CD14-positive monocyte (primary cell): ENCODE measurements around the gene FBXW4. TPM values are rescaled to one million over a fixed set of nuclear protein-coding genes. Genes with fewer than 3 reads are reported as not detected.

Experiments used
- DNase-seq, 3 donors: peaks; one replicate each; pipeline ENCODE4 v3.0.0-alpha.2; 2011 to 2022
- H2AFZ ChIP-seq: 2 replicates; pipeline ENCODE4 v1.6.0; 2012; ENCODE audit warnings: mild to moderate bottlenecking, low read depth, low read length, inconsistent platforms; ENCODE audit not compliant: insufficient read depth, poor library complexity, severe bottlenecking
- H3K27ac ChIP-seq, 2 donors: 1 replicate in 1 of 2; 2 replicates in 1 of 2; pipeline ENCODE4 v1.5.1; 2012 to 2013; ENCODE audit warnings: low read length in 2 of 2, control low read depth in 1 of 2, inconsistent platforms in 1 of 2, low read depth in 1 of 2, mild to moderate bottlenecking in 1 of 2
- H3K27me3 ChIP-seq, 2 donors: one replicate each; pipeline versions ENCODE4 v1.6.0 to v1.6.1; 2011 to 2013; ENCODE audit warnings: low read length in 2 of 2; ENCODE audit not compliant: control insufficient read depth in 2 of 2, insufficient read depth in 2 of 2
- H3K36me3 ChIP-seq, 2 donors: replicated peaks in 1 of 2; 1 replicate in 1 of 2; 2 replicates in 1 of 2; pipeline versions ENCODE4 v1.5.1 to v1.6.1; 2012 to 2013; ENCODE audit warnings: low read length in 2 of 2, control low read depth in 1 of 2, inconsistent platforms in 1 of 2, mild to moderate bottlenecking in 1 of 2; ENCODE audit not compliant: insufficient read depth in 2 of 2, control insufficient read depth in 1 of 2
- H3K4me1 ChIP-seq, 2 donors: 1 replicate in 1 of 2; 2 replicates in 1 of 2; pipeline versions ENCODE4 v1.5.1 to v1.6.1; 2012 to 2013; ENCODE audit warnings: low read length in 2 of 2, control low read depth in 1 of 2, inconsistent platforms in 1 of 2, mild to moderate bottlenecking in 1 of 2, moderate library complexity in 1 of 2; ENCODE audit not compliant: insufficient read depth in 2 of 2, control insufficient read depth in 1 of 2
- H3K4me2 ChIP-seq: replicated peaks from 2 replicates; pipeline ENCODE3; 2012; ENCODE audit warnings: low read length, moderate library complexity, mild to moderate bottlenecking; ENCODE audit not compliant: poor library complexity, severe bottlenecking; ENCODE audit errors: extremely low read depth
- H3K4me3 ChIP-seq, 3 experiments: fragments of 200-600 bp in 1 of 3; sonication (generic) in 1 of 3; replicated peaks in 1 of 3; 1 replicate in 2 of 3; 2 replicates in 1 of 3; pipeline ENCODE4 v1.5.1; 2011 to 2013; ENCODE audit warnings: low read length in 3 of 3, mild to moderate bottlenecking in 3 of 3, control low read depth in 2 of 3, low read depth in 2 of 3, inconsistent platforms in 1 of 3, moderate library complexity in 1 of 3
- H3K79me2 ChIP-seq: 2 replicates; pipeline ENCODE4 v1.6.0; 2012; ENCODE audit warnings: mild to moderate bottlenecking, control low read depth, inconsistent platforms, low read length, moderate library complexity; ENCODE audit not compliant: insufficient read depth
- H3K9ac ChIP-seq: 2 replicates; pipeline ENCODE4 v1.6.0; 2017; ENCODE audit warnings: low read length, mild to moderate bottlenecking; ENCODE audit not compliant: insufficient read depth, poor library complexity, severe bottlenecking
- H3K9me3 ChIP-seq, 2 donors: replicated peaks in 1 of 2; 1 replicate in 1 of 2; 2 replicates in 1 of 2; pipeline versions ENCODE4 v1.5.1 to v1.6.1; 2012 to 2013; ENCODE audit warnings: low read length in 2 of 2, control low read depth in 1 of 2; ENCODE audit not compliant: control insufficient read depth in 1 of 2, insufficient read depth in 1 of 2
- H4K20me1 ChIP-seq: 2 replicates; pipeline ENCODE4 v1.6.0; 2012; ENCODE audit warnings: mild to moderate bottlenecking, low read length, control low read depth, moderate library complexity; ENCODE audit not compliant: insufficient read depth
- H3K27ac Mint-ChIP-seq, 7 donors: one replicate each; pipeline ENCODE4 v1.8.0; 2020; ENCODE audit warnings: mild to moderate bottlenecking in 7 of 7, mixed read lengths in 7 of 7, moderate library complexity in 6 of 7, inconsistent platforms in 2 of 7
- H3K27me3 Mint-ChIP-seq, 3 donors: one replicate each; pipeline ENCODE4 v1.8.0; 2021 to 2022; ENCODE audit warnings: low read depth in 3 of 3, mild to moderate bottlenecking in 3 of 3, mixed read lengths in 3 of 3, moderate library complexity in 3 of 3, inconsistent platforms in 1 of 3
- H3K36me3 Mint-ChIP-seq, 2 donors: one replicate each; pipeline ENCODE4 v1.8.0; 2020; ENCODE audit warnings: mixed read lengths in 2 of 2, inconsistent platforms in 1 of 2, mild to moderate bottlenecking in 1 of 2
- H3K4me1 Mint-ChIP-seq: one replicate; pipeline ENCODE4 v1.8.0; 2020; ENCODE audit warnings: mild to moderate bottlenecking, mixed read lengths
- H3K4me3 Mint-ChIP-seq, 2 donors: one replicate each; pipeline ENCODE4 v1.8.0; 2020; ENCODE audit warnings: mild to moderate bottlenecking in 2 of 2, mixed read lengths in 2 of 2, moderate library complexity in 1 of 2
- H3K9me3 Mint-ChIP-seq, 7 donors: one replicate each; pipeline ENCODE4 v1.8.0; 2020 to 2022; ENCODE audit warnings: mixed read lengths in 7 of 7, mild to moderate bottlenecking in 6 of 7, moderate library complexity in 6 of 7, inconsistent platforms in 2 of 7
- WGBS: methylation state at CpG from one replicate; pipeline ENCODE4 v1.1.5; 2013; ENCODE audit warnings: missing lambda C conversion rate; ENCODE audit not compliant: insufficient coverage; 5-methylcytosine and 5-hydroxymethylcytosine counted together
- intact Hi-C, 2 donors: fragments of 100-400 bp; cut with micrococcal nuclease; formaldehyde crosslinking; loops; one replicate each; pipeline versions ENCODE4 v1.15.0 to v1.15.1; 2023
- polyA plus RNA-seq, 3 donors: library from polyadenylated mRNA; depleted of rRNA in 1 of 3; unstranded in 2 of 3; stranded (reverse) in 1 of 3; fragments of 300-500 nt in 2 of 3; fragments of >200 nt in 1 of 3; fragmentation: Illumina TruSeq in 2 of 3; gene quantifications; 1 replicate in 2 of 3; 2 replicates in 1 of 3; pipeline ENCODE4 v1.2.3, GENCODE V29; 2012 to 2021
- TF ChIP-seq, protein P1 (sequence below): fragments of 200-600 bp; IDR thresholded peaks from one replicate; pipeline ENCODE4 v1.8.0; 2022; ENCODE audit warnings: antibody characterized with exemption, mild to moderate bottlenecking

Gene FBXW4
- polyA plus RNA-seq, 3 donors, result 1.1 to 30.8 (median 1.8) TPM

DNA sequence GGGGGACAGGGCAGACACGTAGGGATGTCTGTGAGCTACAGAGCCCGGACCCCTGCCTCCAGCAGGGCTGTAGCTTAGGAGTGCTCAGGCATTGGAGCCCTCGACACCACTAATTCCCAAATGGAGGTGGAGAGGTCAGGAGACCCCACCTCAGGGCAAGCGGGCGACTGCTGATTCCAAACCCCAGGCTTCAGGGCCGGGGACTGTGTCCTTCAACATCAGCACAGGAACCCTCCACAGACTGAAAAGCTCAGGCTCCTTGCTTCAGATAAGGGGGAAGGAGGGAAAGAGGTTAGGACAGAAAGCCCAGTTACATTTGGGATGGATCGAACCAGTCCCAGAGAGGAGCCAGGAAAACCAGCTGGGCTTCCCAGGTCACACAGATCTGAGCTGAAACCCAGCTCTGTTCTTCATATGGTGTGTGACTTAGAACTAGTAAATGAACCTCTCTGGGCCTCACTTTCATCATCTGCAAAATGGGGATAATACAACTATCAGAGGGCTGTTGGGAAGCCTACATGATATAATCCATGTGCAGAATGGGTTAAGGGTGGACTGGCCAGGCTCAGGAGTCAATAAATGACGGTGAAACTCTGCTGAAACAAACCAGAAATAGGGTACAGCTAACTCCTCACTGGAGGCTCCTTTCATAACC lies 123.6 kb downstream of the FBXW4 start:
- peaks cover 35 to 40% (median 37%) of the 10 kb centered on the region in 3 donors for H3K27me3 Mint-ChIP-seq
- Histone ChIP-seq H3K4me3 (peak overlapping the region in 1 of 3 experiments; percentile 96), H3K36me3 (no peaks in the 10 kb centered on the region), H3K4me2 (peak overlapping the region; percentile 99), H2AFZ (peak overlapping the region; percentile 99), H3K9ac (no peak overlapping the region), H3K79me2 (no peaks in the 10 kb centered on the region), H3K4me1 (peaks cover 17 to 25% of the 10 kb centered on the region in 2 donors), H4K20me1 (no peaks in the 10 kb centered on the region), H3K9me3 (peaks cover 7 to 11% of the 10 kb centered on the region in 2 donors), H3K27me3 (peaks cover 30 to 35% of the 10 kb centered on the region in 2 donors), H3K27ac (no peak overlapping the region)
- no peak for DNase-seq
- TF ChIP-seq, protein P1, sequence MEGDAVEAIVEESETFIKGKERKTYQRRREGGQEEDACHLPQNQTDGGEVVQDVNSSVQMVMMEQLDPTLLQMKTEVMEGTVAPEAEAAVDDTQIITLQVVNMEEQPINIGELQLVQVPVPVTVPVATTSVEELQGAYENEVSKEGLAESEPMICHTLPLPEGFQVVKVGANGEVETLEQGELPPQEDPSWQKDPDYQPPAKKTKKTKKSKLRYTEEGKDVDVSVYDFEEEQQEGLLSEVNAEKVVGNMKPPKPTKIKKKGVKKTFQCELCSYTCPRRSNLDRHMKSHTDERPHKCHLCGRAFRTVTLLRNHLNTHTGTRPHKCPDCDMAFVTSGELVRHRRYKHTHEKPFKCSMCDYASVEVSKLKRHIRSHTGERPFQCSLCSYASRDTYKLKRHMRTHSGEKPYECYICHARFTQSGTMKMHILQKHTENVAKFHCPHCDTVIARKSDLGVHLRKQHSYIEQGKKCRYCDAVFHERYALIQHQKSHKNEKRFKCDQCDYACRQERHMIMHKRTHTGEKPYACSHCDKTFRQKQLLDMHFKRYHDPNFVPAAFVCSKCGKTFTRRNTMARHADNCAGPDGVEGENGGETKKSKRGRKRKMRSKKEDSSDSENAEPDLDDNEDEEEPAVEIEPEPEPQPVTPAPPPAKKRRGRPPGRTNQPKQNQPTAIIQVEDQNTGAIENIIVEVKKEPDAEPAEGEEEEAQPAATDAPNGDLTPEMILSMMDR, result no peak
- peak overlapping the region; percentile 86 to 91 for H3K4me3 Mint-ChIP-seq
- whole genome bisulfite sequencing, result 78% methylated on average over 4 of the region's 8 CpGs
- intact Hi-C loops, result loop anchor here (5.0 kb wide), 2 partner anchors 299 to 359 kb away; no protein-coding TSS in a partner anchor
- H3K27ac Mint-ChIP-seq, result peak overlapping the region in 1 of 7 donors; percentile 11
- peaks cover 20% of the 10 kb centered on the region for H3K4me1 Mint-ChIP-seq
- peaks cover 0 to 10% (median 6%) of the 10 kb centered on the region in 7 donors for H3K9me3 Mint-ChIP-seq
- peaks cover 3 to 7% of the 10 kb centered on the region in 2 donors for H3K36me3 Mint-ChIP-seq

DNA sequence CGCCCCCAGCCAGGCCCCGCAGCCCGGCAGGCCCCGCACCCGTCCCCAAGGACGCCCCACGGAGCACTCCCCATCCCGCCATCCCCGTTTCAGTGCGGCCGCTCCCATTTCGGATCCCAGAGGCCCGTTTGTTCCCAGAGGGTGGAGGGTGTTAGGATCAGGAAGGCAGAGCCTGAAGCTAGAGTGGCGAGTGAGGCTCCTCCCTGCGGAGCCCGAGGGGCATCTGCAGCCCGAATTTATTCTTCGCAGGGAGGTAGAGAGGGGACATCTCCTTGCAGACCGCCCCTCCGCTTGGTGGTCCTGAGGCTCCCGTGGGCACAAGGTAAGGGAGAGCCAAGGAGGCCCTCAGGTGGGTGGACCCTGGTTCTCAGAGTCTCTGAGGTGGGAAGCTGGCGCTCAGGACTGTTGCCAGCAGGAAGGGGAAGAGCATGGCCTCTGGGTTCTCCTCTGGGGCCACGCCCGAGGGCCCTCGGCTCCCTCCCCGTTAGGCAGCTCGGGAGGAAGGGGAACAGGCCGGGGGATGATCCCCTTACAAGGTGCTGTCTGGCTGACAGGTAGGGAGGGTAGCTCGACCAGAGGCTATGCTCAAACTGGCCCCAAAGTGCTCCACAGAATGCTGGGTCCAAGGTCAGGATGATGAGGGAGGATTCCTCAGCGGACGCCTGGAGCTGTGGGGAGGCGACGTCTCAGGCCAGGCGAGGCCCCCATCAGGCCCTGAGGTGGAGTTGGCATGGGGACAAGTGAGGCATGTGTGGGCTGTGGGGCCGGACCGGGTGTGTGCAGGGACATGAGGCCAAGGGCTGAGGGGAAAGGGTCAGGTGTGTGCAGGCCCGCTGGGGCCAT lies 124.3 kb downstream of the FBXW4 start:
- TF ChIP-seq, protein P1, result peak; percentile 60
- peaks cover 22% of the 10 kb centered on the region for H3K4me1 Mint-ChIP-seq
- Histone ChIP-seq H3K9me3 (peaks cover 10 to 11% of the 10 kb centered on the region in 2 donors), H2AFZ (peak overlapping the region; percentile 99), H3K27me3 (peaks cover 34 to 43% of the 10 kb centered on the region in 2 donors), H3K79me2 (no peaks in the 10 kb centered on the region), H3K4me3 (peak overlapping the region; percentile 67 to 96 (median 78)), H3K4me1 (peaks cover 17 to 25% of the 10 kb centered on the region in 2 donors), H3K36me3 (no peaks in the 10 kb centered on the region), H3K27ac (peak overlapping the region in 1 of 2 donors; percentile 68), H4K20me1 (no peaks in the 10 kb centered on the region), H3K4me2 (peak overlapping the region; percentile 99), H3K9ac (peak overlapping the region; percentile 73)
- peak; percentile 36 to 44 (median 36) for DNase-seq
- peaks cover 43 to 47% (median 45%) of the 10 kb centered on the region in 3 donors for H3K27me3 Mint-ChIP-seq
- intact Hi-C loops, result loop anchor here (5.0 kb wide), 2 partner anchors 298 to 358 kb away; no protein-coding TSS in a partner anchor
- H3K36me3 Mint-ChIP-seq, result peaks cover 2 to 5% of the 10 kb centered on the region in 2 donors
- H3K27ac Mint-ChIP-seq, result peak overlapping the region in 4 of 7 donors; percentile 19 to 54 (median 44)
- 12% methylated on average over 25 of the region's 37 CpGs for WGBS
- peak overlapping the region; percentile 86 to 91 for H3K4me3 Mint-ChIP-seq
- H3K9me3 Mint-ChIP-seq, result peaks cover 0 to 13% (median 6%) of the 10 kb centered on the region in 7 donors
